Loucy (cell line): ENCODE data around the gene DHX16.

Source experiments
- H2AFZ ChIP-seq: fragments of 200-600 bp; sonication (generic); 2 replicates; pipeline ENCODE4 v1.6.0; 2016; ENCODE audit warnings: antibody characterized with exemption, mild to moderate bottlenecking, low read length, moderate library complexity
- H3F3A ChIP-seq: fragments of 200-600 bp; 2 replicates; pipeline ENCODE4 v1.6.0; 2016; ENCODE audit warnings: antibody characterized with exemption, low read depth, mild to moderate bottlenecking
- H3K27me3 ChIP-seq: fragments of 200-600 bp; sonication (generic); 2 replicates; pipeline ENCODE4 v1.6.1; 2014; ENCODE audit warnings: low read length, mild to moderate bottlenecking; ENCODE audit not compliant: insufficient read depth, poor library complexity, severe bottlenecking
- H3K36me3 ChIP-seq: fragments of 200-600 bp; sonication (generic); 2 replicates; pipeline ENCODE4 v1.6.1; 2016; ENCODE audit warnings: low read length; ENCODE audit not compliant: insufficient read depth
- H3K4me1 ChIP-seq: fragments of 200-600 bp; sonication (generic); 2 replicates; pipeline ENCODE4 v1.5.1; 2014; ENCODE audit warnings: low read length, mild to moderate bottlenecking; ENCODE audit not compliant: insufficient read depth, poor library complexity, severe bottlenecking
- H3K4me2 ChIP-seq: fragments of 200-600 bp; sonication (generic); 2 replicates; pipeline ENCODE4 v1.6.0; 2014; ENCODE audit warnings: antibody characterized with exemption, low read length, low read depth, mild to moderate bottlenecking; ENCODE audit not compliant: poor library complexity, severe bottlenecking
- H3K4me3 ChIP-seq: fragments of 200-600 bp; sonication (generic); 2 replicates; pipeline ENCODE4 v1.5.1; 2014; ENCODE audit warnings: low read length, mild to moderate bottlenecking, mixed read lengths; ENCODE audit not compliant: poor library complexity, severe bottlenecking
- H3K79me2 ChIP-seq: fragments of 200-600 bp; sonication (generic); 2 replicates; pipeline ENCODE4 v1.6.1; 2014; ENCODE audit warnings: low read length; ENCODE audit not compliant: insufficient read depth
- H3K9ac ChIP-seq: fragments of 200-600 bp; sonication (generic); 2 replicates; pipeline ENCODE4 v1.6.0; 2014; ENCODE audit warnings: mild to moderate bottlenecking, low read depth, low read length, moderate library complexity; ENCODE audit not compliant: poor library complexity, severe bottlenecking
- H3K9me2 ChIP-seq: fragments of 200-600 bp; sonication (generic); replicated peaks from 2 replicates; pipeline ENCODE4 v1.6.1; 2016; ENCODE audit warnings: low read depth, low read length, mixed read lengths
- H3K9me3 ChIP-seq: fragments of 200-600 bp; sonication (generic); 2 replicates; pipeline ENCODE4 v1.6.1; 2014; ENCODE audit warnings: mild to moderate bottlenecking, antibody characterized with exemption, low read length, low read depth; ENCODE audit not compliant: insufficient read depth
- H4K20me1 ChIP-seq: fragments of 200-600 bp; sonication (generic); 2 replicates; pipeline ENCODE4 v1.6.0; 2014; ENCODE audit warnings: antibody characterized with exemption, low read length, mild to moderate bottlenecking; ENCODE audit not compliant: insufficient read depth, poor library complexity, severe bottlenecking
- EZH2phosphoT487 ChIP-seq: fragments of 200-600 bp; IDR thresholded peaks from 2 replicates; pipeline ENCODE4 v1.6.1; 2018; ENCODE audit warnings: antibody characterized with exemption, mild to moderate bottlenecking, moderate library complexity, borderline replicate concordance
- TF ChIP-seq, protein P1 (sequence below): fragments of 200-600 bp; sonication (generic); conservative IDR thresholded peaks from 2 replicates; pipeline ENCODE4 v1.5.1; 2014; ENCODE audit warnings: mild to moderate bottlenecking, antibody characterized with exemption, low read length

DHX16 gene

DNA sequence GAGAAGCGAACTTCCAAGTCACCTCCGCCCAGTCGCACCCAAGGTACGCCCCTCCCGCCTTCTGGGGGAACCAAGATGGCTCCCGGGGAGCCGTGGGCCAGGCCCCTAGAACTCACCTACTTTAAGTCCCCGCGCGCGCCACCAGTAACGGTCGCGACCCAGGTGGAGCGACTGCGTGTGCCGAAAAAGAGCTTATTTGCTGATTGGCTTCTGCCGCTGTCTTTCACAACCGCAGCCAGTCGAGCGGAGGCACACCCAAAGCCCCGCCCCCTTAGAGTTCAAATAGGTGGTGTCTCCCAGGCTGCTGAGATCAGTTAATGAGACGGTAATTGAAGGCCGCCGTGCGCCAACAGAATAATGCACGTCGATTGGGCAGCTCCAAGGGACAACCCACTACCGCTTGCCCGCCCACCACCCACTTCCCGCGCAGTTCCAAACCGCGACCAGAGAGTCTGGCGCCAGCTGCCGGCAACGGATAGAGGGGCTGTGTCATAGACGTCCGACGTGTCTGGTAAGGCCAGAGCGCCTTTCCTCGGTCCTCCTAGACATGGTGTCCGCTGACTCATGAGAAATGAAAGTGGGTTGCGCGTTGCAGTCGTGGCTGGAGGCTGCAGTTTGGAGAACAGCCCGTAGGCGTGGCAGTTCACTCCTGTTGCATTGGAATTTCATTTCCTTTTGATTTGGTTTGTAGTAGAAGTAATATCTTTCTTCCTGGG is 44.5 kb upstream of the DHX16 start, which contains the start of gene MDC1:
MDC1 (minus strand) TSS at position 153 of the 716 bp plus-strand sequence. CDS start 2,106 bp downstream, outside the sequence.
- H3K27me3 ChIP-seq: peaks cover 15% of the 10 kb centered on the region
- H3K79me2 ChIP-seq: peaks cover 82% of the 10 kb centered on the region
- H3K4me1 ChIP-seq: peaks cover 56% of the 10 kb centered on the region
- peaks cover 22% of the 10 kb centered on the region for H3K36me3 ChIP-seq
- TF ChIP-seq, protein P1, sequence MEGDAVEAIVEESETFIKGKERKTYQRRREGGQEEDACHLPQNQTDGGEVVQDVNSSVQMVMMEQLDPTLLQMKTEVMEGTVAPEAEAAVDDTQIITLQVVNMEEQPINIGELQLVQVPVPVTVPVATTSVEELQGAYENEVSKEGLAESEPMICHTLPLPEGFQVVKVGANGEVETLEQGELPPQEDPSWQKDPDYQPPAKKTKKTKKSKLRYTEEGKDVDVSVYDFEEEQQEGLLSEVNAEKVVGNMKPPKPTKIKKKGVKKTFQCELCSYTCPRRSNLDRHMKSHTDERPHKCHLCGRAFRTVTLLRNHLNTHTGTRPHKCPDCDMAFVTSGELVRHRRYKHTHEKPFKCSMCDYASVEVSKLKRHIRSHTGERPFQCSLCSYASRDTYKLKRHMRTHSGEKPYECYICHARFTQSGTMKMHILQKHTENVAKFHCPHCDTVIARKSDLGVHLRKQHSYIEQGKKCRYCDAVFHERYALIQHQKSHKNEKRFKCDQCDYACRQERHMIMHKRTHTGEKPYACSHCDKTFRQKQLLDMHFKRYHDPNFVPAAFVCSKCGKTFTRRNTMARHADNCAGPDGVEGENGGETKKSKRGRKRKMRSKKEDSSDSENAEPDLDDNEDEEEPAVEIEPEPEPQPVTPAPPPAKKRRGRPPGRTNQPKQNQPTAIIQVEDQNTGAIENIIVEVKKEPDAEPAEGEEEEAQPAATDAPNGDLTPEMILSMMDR: peak; percentile 30; the same call in 1 of the 2 replicates
- TF ChIP-seq EZH2phosphoT487: no peak
- peak within 1 kb of the TSS; percentile 17; the same call in 1 of the 2 replicates for H2AFZ ChIP-seq
- H3K9me3 ChIP-seq: no peaks in the 10 kb centered on the region
- peak within 1 kb of the TSS; percentile 93 for H3K4me2 ChIP-seq
- H3F3A ChIP-seq: peaks cover 12% of the 10 kb centered on the region; the same call in 1 of the 2 replicates
- peaks cover 14% of the 10 kb centered on the region for H4K20me1 ChIP-seq
- no peaks in the 10 kb centered on the region for H3K9me2 ChIP-seq
- H3K4me3 ChIP-seq: peak within 1 kb of the TSS; percentile 98
- H3K9ac ChIP-seq: peak within 1 kb of the TSS; percentile 100

GRCh38 chr6:30716879-30717128 is 44.0 kb upstream of the DHX16 start:
- peak overlapping the region; percentile 99 for H3K9ac ChIP-seq
- peaks cover 20% of the 10 kb centered on the region for H3K36me3 ChIP-seq
- peaks cover 78% of the 10 kb centered on the region for H3K79me2 ChIP-seq
- peak overlapping the region; percentile 93 for H3K4me2 ChIP-seq
- H4K20me1 ChIP-seq: peaks cover 11% of the 10 kb centered on the region
- peak overlapping the region; percentile 97 for H3K4me3 ChIP-seq
- H3K4me1 ChIP-seq: peaks cover 61% of the 10 kb centered on the region
- peaks cover 12% of the 10 kb centered on the region; the same call in 1 of the 2 replicates for H3F3A ChIP-seq
- H2AFZ ChIP-seq: peak overlapping the region; percentile 17; the same call in 1 of the 2 replicates
- H3K9me2 ChIP-seq: no peaks in the 10 kb centered on the region
- H3K27me3 ChIP-seq: peaks cover 13% of the 10 kb centered on the region
- no peaks in the 10 kb centered on the region for H3K9me3 ChIP-seq
- TF ChIP-seq, protein P1: no peak
- no peak for TF ChIP-seq EZH2phosphoT487

- Histone ChIP-seq H3K9me2 (no peaks in the 10 kb centered on the region), H3K4me1 (peaks cover 70% of the 10 kb centered on the region), H3K4me3 (no peak overlapping the region), H3K79me2 (peaks cover 74% of the 10 kb centered on the region), H4K20me1 (no peaks in the 10 kb centered on the region), H2AFZ (no peak overlapping the region), H3F3A (peaks cover 3% of the 10 kb centered on the region; the same call in 1 of the 2 replicates), H3K36me3 (peaks cover 11% of the 10 kb centered on the region; the same call in 1 of the 2 replicates), H3K9me3 (no peaks in the 10 kb centered on the region), H3K9ac (peak overlapping the region; percentile 99), H3K27me3 (no peaks in the 10 kb centered on the region), H3K4me2 (peak overlapping the region; percentile 93)
- no peak for TF ChIP-seq EZH2phosphoT487
- TF ChIP-seq, protein P1: no peak
These were observed 41.5 kb upstream of the DHX16 start for GRCh38 chr6:30714263-30714662.
